ENCODE results near the gene RNU5B-1.

Gene RNU5B-1

GRCh38 chr15:65304381-65305149 lies at the start of gene RNU5B-1:
TSS of gene RNU5B-1 (plus strand) at chr15:65304677.
- DNase-seq: peak; percentile 98

GRCh38 chr15:65254758-65255157 lies 49.7 kb upstream of the RNU5B-1 start:
- DNase-seq: no peak

- DNase-seq: no peak
These were observed 48.9 kb upstream of the RNU5B-1 start for GRCh38 chr15:65255486-65256140.

- no peak for DNase-seq
These were observed 45.9 kb upstream of the RNU5B-1 start for GRCh38 chr15:65258375-65259262.

- DNase-seq: no peak
These were observed 45.1 kb upstream of the RNU5B-1 start for GRCh38 chr15:65259367-65259797.

GRCh38 chr15:65260968-65261367 lies 43.5 kb upstream of the RNU5B-1 start:
- DNase-seq: no peak

GRCh38 chr15:65263313-65263712 lies 41.2 kb upstream of the RNU5B-1 start:
- peak; percentile 27 for DNase-seq

GRCh38 chr15:65264863-65265430 lies 39.5 kb upstream of the RNU5B-1 start:
- DNase-seq: no peak

- DNase-seq: no peak
These were observed 38.0 kb upstream of the RNU5B-1 start for GRCh38 chr15:65266469-65266868.

- no peak for DNase-seq
These were observed 36.1 kb upstream of the RNU5B-1 start for GRCh38 chr15:65268411-65268810.

GRCh38 chr15:65270811-65271545 lies 33.5 kb upstream of the RNU5B-1 start:
- peak; percentile 66 for DNase-seq

GRCh38 chr15:65275104-65275727 lies 29.3 kb upstream of the RNU5B-1 start:
- DNase-seq: no peak

- no peak for DNase-seq
These were observed 28.8 kb upstream of the RNU5B-1 start for GRCh38 chr15:65275728-65276126.

GRCh38 chr15:65277015-65277414 lies 27.5 kb upstream of the RNU5B-1 start:
- no peak for DNase-seq

GRCh38 chr15:65278480-65278879 lies 26.0 kb upstream of the RNU5B-1 start:
- no peak for DNase-seq

- no peak for DNase-seq
These were observed 19.0 kb upstream of the RNU5B-1 start for GRCh38 chr15:65285291-65286068.

- peak; percentile 60 for DNase-seq
These were observed 18.3 kb upstream of the RNU5B-1 start for GRCh38 chr15:65286069-65286703.

GRCh38 chr15:65286704-65287519 lies 17.6 kb upstream of the RNU5B-1 start, which contains the start of gene PARP16:
TSS of gene PARP16 (minus strand) at chr15:65286883. CDS start at chr15:65286426, 457 bp downstream.
- peak; percentile 95 for DNase-seq

- no peak for DNase-seq
These were observed 17.0 kb upstream of the RNU5B-1 start for GRCh38 chr15:65287520-65287855.
